A673 (cell line): ENCODE measurements around the gene PPIL6. TPM values are rescaled to one million over a fixed set of nuclear protein-coding genes. Genes with fewer than 3 reads are reported as not detected.

Source experiments
- BruUV-seq: library from RNA; stranded (reverse); fragments of 400-500 nt; replicated peaks from 2 replicates; lab custom pipeline; 2021; lab: Mats Ljungman, UMichigan
- CTCF ChIA-PET: fragments of 300-600 bp; sonication (Branson Sonifier 250); formaldehyde crosslinking; loops from one replicate; lab custom pipeline; 2022; ENCODE audit warnings: antibody characterized with exemption; lab: Charles Lee
- POLR2A ChIA-PET: fragments of 300-600 bp; sonication (Branson Sonifier 250); formaldehyde crosslinking; loops from one replicate; lab custom pipeline; 2022; ENCODE audit warnings: antibody characterized with exemption; ENCODE audit not compliant: low non-redundant PET; lab: Charles Lee
- DNase-seq: peaks from one replicate; pipeline ENCODE4 v3.0.0-alpha.2; 2015; ENCODE audit warnings: low spot score
- H3K27ac ChIP-seq: fragments of 200-600 bp; sonication (generic); 2 replicates; pipeline ENCODE4 v1.5.1; 2016; ENCODE audit warnings: mixed run types, low read depth, mild to moderate bottlenecking, mixed read lengths, antibody characterized with exemption, low read length; ENCODE audit not compliant: poor library complexity, severe bottlenecking
- H3K27me3 ChIP-seq: fragments of 200-600 bp; sonication (generic); replicated peaks from 2 replicates; pipeline ENCODE4 v1.6.1; 2017; ENCODE audit warnings: mixed run types, low read depth, mild to moderate bottlenecking, mixed read lengths, antibody characterized with exemption, low read length; ENCODE audit not compliant: insufficient read depth, poor library complexity
- H3K36me3 ChIP-seq: fragments of 200-600 bp; sonication (generic); 2 replicates; pipeline ENCODE4 v1.6.1; 2016; ENCODE audit warnings: mixed run types, mild to moderate bottlenecking, mixed read lengths, antibody characterized with exemption, low read length; ENCODE audit not compliant: insufficient read depth, poor library complexity, severe bottlenecking
- H3K4me1 ChIP-seq: fragments of 200-600 bp; sonication (generic); 2 replicates; pipeline ENCODE4 v1.6.1; 2017; ENCODE audit warnings: mixed run types, mild to moderate bottlenecking, mixed read lengths, antibody characterized with exemption, low read length; ENCODE audit not compliant: insufficient read depth, poor library complexity, severe bottlenecking
- H3K4me3 ChIP-seq: fragments of 200-600 bp; sonication (generic); 2 replicates; pipeline ENCODE4 v1.5.1; 2016; ENCODE audit warnings: low read depth, mixed run types, mild to moderate bottlenecking, mixed read lengths, low read length; ENCODE audit not compliant: poor library complexity, severe bottlenecking
- H3K9me3 ChIP-seq: fragments of 200-600 bp; sonication (generic); 2 replicates; pipeline ENCODE4 v1.6.1; 2016; ENCODE audit warnings: mixed run types, low read depth, mild to moderate bottlenecking, mixed read lengths, antibody characterized with exemption, low read length; ENCODE audit not compliant: poor library complexity, severe bottlenecking
- CTCF ChIP-seq: fragments of 300-800, 200-600 bp; sonication (generic); conservative IDR thresholded peaks from 2 replicates; pipeline ENCODE4 v1.5.1; 2017; ENCODE audit warnings: low read depth, mild to moderate bottlenecking, antibody characterized with exemption, low read length, moderate library complexity, mixed read lengths
- EZH2 ChIP-seq: fragments of 200-600 bp; sonication (generic); IDR thresholded peaks from 2 replicates; pipeline ENCODE4 v1.6.1; 2017; ENCODE audit warnings: borderline replicate concordance, low read depth, mild to moderate bottlenecking, mixed read lengths, antibody characterized with exemption, low read length; ENCODE audit not compliant: poor library complexity, severe bottlenecking
- intact Hi-C: fragments of 100-400 bp; cut with micrococcal nuclease; formaldehyde crosslinking; loops from one replicate; pipeline ENCODE4 v1.10.0; 2022; ENCODE audit not compliant: unreplicated experiment
- total RNA-seq: library from RNA; stranded (reverse); gene quantifications from 2 replicates; pipeline ENCODE4 v1.2.3, GENCODE V29; 2021

PPIL6 gene
- total RNA-seq, 1 experiment from 2014 or later, result 1.8 TPM

GRCh38 chr6:109482905-109483734, 42.7 kb upstream of the PPIL6 start, which contains the start of gene ZBTB24:
TSS of gene ZBTB24 (minus strand) at chr6:109483219. CDS start at chr6:109482026, 1,193 bp downstream.
- Histone ChIP-seq H3K4me3 (peak within 1 kb of the TSS; percentile 74), H3K27ac (peak within 1 kb of the TSS; percentile 79), H3K4me1 (peaks cover 19% of the 10 kb centered on the region), H3K36me3 (peaks cover 28% of the 10 kb centered on the region), H3K27me3 (no peaks in the 10 kb centered on the region), H3K9me3 (no peaks in the 10 kb centered on the region)
- TF ChIP-seq CTCF, result no peak
- TF ChIP-seq EZH2, result no peak
- ChIA-PET POLR2A (no interaction called here), CTCF (no interaction called here)
- intact Hi-C loops, result no loop called here
- peak; percentile 95 for DNase-seq
- BruUV-seq, result no TSS peak

- TF ChIP-seq EZH2 (no peak), CTCF (no peak)
- DNase-seq, result no peak
- Histone ChIP-seq H3K4me3 (no peak overlapping the region), H3K9me3 (no peaks in the 10 kb centered on the region), H3K27me3 (no peaks in the 10 kb centered on the region), H3K36me3 (peaks cover 37% of the 10 kb centered on the region), H3K4me1 (peaks cover 19% of the 10 kb centered on the region), H3K27ac (no peak overlapping the region)
- BruUV-seq, result TSS peak; percentile 54
- POLR2A ChIA-PET, result interaction anchor here (0.6 kb wide), 1 partner anchor 328 kb away, joined by 11 read pairs; no protein-coding TSS in a partner anchor
- CTCF ChIA-PET, result no interaction called here
- intact Hi-C loops, result no loop called here
These were observed 40.6 kb upstream of the PPIL6 start for GRCh38 chr6:109480993-109481480.

- Histone ChIP-seq H3K9me3 (no peaks in the 10 kb centered on the region), H3K4me1 (peaks cover 16% of the 10 kb centered on the region), H3K27me3 (no peaks in the 10 kb centered on the region), H3K27ac (no peak overlapping the region), H3K4me3 (peak overlapping the region; percentile 15), H3K36me3 (peaks cover 50% of the 10 kb centered on the region)
- ChIA-PET POLR2A (no interaction called here), CTCF (no interaction called here)
- BruUV-seq, result no TSS peak
- no peak for DNase-seq
- intact Hi-C loops, result no loop called here
- TF ChIP-seq CTCF (no peak), EZH2 (no peak)
These were observed 38.6 kb upstream of the PPIL6 start for GRCh38 chr6:109478841-109479624.
